HG03159 (cell line): ENCODE results near the gene ELOVL6.
"Not testable (repeated sequence)": the region's sequence is repeated elsewhere in the genome, so short reads cannot be mapped to it uniquely, and the experiment has no call there.

Experiments used
- ATAC-seq: cut with Tn5 transposase; IDR thresholded peaks from one replicate; pipeline ENCODE4 v1.9.1; 2021; ENCODE audit warnings: mild to moderate bottlenecking, moderate library complexity; ENCODE audit not compliant: unreplicated experiment

Gene ELOVL6

GRCh38 chr4:110163327-110164069 lies 34.9 kb downstream of the ELOVL6 start:
- no peak for ATAC-seq

- ATAC-seq = no peak
These were observed 37.8 kb downstream of the ELOVL6 start for GRCh38 chr4:110160618-110161017.

GRCh38 chr4:110159541-110159940 lies 38.9 kb downstream of the ELOVL6 start:
- no peak for ATAC-seq

- ATAC-seq = no peak
These were observed 40.8 kb downstream of the ELOVL6 start for GRCh38 chr4:110157580-110157979.

- not testable (repeated sequence) for ATAC-seq
These were observed 41.2 kb downstream of the ELOVL6 start for GRCh38 chr4:110157166-110157565.

DNA sequence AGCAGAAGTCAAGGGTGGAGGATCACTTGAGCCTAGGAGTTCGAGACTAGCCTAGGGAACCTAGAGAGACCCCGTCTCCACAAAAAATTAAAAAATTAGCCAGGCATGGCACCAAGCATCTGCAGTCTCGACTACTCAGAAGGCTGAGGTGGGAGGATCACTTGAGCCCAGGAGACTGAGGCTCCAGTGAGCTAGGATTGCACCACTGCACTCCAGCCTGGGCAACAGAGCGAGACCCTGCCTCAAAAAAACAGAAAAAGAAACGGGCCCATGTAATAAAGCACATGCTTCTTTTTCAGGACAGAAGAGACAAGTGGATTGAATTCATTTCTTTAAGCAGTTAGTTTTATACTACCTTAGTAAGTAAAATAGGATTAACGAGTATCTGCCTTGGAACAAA lies 42.0 kb downstream of the ELOVL6 start:
- no peak for ATAC-seq

- no peak for ATAC-seq
These were observed 42.8 kb downstream of the ELOVL6 start for GRCh38 chr4:110155654-110156053.

GRCh38 chr4:110154582-110154981 lies 43.8 kb downstream of the ELOVL6 start:
- ATAC-seq = no peak

DNA sequence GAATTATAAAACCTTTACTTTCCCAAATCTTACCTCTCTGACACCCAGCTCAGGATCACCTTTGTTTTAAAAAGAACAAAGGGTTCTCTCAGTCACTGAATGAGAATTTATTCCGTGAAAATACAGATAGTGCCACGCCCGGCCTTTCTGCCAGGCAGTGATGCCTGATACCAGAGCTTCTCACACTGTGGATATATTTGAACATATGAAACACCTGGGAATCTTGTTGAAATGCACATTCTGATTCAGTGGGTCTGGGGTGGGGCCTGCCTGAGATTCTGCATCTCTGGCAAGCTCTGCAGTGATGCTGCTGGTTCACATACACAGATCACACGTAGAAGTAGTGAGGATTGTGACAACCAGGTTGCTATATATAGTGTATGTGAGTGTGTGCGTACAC lies 46.0 kb downstream of the ELOVL6 start:
- no peak for ATAC-seq

GRCh38 chr4:110149089-110149488 lies 49.3 kb downstream of the ELOVL6 start:
- no peak for ATAC-seq

DNA sequence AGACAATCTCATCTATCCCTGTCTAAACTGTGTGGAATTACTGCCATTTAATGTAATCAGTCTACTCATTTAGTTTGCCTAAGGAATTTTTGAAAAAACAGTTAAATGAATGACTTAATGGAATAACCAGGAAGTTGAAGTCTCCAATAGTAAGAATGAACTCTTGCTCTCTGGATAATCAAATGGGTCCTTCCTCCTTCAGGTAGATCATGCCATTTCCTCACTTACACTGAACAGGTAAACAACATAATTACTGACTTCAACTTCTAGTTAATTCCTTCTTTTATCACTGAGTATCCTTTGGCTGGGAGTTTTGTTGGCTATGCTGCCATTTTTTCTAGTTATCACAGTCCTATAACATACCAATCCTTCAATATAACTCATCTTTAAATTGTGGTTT lies 56.0 kb downstream of the ELOVL6 start:
- no peak for ATAC-seq

DNA sequence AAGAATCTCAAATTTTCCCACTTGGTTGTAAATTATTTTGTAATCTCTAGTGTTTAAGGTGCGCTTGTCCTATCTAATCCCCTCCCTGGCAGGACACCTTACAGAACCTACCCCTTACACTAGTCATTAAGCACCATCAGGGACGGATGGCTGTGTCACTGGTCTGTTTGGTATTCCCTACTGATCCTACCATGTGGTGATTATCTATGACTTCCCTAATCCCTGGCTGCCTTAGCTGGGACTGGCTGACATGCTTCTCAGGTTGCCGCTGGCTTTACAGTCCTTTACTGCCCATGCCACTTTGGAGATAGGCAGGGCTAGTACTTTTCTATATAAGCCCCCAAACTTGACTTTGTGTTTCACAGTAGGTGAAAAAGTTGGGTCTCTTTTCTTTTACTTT lies 58.6 kb downstream of the ELOVL6 start:
- no peak for ATAC-seq

DNA sequence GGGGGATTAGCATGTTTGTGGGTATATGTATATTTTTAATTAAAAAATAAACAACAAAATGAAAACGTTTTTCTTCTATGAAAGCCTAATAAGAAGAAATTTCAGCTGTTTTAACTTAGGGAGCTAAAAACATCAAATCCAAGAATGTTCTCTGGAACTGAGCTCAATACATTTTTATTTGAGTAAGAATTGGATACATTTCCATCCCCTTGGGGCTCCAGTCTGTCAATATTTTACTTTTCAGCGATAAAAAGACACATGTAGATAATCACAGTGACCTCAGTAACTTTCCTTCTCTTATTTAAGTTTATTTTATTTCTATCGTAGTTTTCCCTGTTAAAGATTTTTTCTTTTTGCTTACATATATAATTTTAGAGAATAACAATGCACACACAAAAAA lies 59.3 kb downstream of the ELOVL6 start:
- ATAC-seq = no peak

DNA sequence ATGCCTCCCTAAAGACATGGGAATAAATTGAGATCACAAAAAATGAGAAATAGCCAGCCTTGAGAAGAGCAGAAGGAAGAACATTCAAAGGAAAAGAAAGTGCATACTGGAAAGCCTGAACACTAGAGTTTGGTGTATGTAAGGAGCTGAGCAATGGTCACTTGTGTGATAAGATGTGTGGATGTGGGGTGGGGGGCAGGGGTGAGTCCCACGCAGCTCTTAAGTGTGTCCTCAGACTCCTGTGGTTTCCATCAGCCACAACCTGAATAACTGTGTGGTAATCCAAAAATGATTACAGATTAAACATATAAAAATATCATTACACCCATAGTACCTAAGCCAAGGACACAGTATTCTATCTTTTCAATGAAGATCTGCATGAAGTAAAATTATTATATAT lies 59.9 kb downstream of the ELOVL6 start:
- ATAC-seq = no peak

GRCh38 chr4:110137829-110138228 lies 60.6 kb downstream of the ELOVL6 start:
- ATAC-seq = no peak

DNA sequence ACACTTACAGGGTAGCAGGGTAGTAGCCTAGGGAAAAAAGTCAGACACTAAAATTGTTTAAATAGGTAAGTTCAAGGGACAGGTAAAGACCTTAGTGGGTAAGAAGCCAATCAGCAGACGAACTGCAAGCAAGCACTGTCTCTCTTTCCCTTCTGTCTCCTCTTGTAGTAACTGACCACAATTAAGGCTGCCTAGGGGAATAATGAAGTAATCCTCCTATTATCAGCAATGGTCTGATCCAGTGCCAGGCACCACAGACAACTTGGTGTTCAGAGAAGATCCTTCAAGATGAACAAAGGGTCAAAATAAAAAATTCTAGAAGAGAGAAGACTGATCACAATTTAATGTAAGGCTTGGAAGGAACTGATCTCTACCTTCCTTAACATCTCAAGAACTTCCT lies 62.9 kb downstream of the ELOVL6 start:
- ATAC-seq = no peak

DNA sequence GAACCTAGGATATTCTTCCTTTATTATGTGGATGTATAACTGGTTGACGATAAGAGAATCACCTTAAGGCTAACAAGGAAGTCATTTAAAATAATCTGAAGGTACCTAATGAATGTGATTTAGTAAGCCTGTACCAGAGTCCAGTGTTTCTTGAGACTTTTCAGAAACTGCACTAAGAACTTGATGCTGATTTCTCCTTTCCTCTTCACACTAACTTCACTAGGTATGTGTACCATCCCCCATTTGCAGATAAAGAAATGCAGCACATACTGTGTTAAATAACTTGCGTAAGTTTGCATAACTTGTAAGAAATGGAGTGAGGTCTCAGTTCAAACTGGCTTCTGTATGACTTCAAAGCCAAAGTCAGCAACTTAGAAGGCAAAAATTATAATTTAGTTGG lies 63.3 kb downstream of the ELOVL6 start:
- ATAC-seq = no peak

DNA sequence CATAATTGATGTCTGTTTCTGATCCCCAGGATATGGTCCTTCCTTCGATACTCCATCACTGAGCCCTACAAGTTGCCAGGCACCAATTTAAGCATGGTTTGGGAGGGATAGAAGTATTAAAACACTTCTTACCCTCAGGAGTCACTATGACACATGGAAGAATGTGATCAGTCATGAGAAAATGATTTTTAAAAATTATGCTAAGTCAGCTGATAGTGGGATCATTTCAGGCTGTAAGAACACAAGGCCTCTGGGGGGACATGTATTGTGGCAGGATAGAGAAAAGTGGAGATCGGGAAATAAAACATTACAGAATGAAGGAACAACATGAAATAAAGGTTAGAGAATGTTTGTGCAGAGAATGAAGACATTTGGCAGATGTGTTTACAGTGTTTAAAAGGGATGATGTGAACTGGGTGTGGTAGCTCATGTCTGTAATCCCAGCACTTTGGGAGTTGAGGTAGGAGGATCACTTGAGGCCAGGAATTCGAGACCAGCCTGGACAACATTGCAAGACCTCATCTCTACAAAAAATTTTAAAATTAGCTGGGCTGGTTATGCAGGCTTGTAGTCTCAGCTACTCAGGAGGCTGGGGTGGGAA lies 64.0 kb downstream of the ELOVL6 start:
- no peak for ATAC-seq

GRCh38 chr4:110132816-110133719 lies 65.3 kb downstream of the ELOVL6 start:
- no peak for ATAC-seq

- no peak for ATAC-seq
These were observed 66.5 kb downstream of the ELOVL6 start for GRCh38 chr4:110131916-110132315.

DNA sequence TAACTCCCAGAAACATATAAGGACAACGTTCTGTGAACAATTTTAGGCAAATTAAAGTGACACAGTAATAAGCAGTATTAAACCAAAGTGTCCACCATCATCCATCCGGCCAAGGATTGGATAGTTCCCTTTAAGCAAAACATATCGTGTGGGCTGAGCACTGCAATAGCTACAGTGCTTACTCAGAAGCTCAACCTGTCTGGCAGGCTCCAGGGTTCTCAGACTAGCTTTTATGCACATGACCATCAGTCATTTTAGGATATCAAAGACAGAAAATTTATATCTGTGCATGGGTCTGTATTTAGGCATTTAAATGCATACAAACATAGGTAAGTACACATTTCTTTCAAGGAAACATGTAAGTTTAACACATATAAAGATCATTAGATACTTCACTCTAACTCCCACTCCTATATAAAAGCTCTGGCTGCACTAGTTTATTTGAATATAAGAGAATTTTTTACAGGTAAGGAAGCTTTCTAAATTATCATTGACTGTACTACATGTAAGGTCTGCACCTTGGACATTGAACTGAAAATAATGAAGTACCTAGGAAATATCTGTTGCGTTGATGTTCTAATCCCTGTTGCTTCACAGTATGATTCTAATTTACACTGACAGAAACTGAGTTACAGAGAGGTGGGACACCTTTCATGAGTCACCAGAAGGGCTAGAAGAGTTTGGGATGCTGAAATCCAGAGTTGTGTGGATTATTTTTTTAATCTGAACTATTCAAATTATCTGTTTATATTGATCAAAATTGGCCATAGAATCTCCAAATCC lies 67.6 kb downstream of the ELOVL6 start:
- ATAC-seq = no peak
